Measurements from ENCODE around the gene ZNRF1. TPM values are rescaled to one million over a fixed set of nuclear protein-coding genes. Genes with fewer than 3 reads are reported as not detected.

Gene ZNRF1
- total and polyA plus RNA-seq, 10 donors, result 1.4 to 13.4 (median 6.4) TPM

DNA sequence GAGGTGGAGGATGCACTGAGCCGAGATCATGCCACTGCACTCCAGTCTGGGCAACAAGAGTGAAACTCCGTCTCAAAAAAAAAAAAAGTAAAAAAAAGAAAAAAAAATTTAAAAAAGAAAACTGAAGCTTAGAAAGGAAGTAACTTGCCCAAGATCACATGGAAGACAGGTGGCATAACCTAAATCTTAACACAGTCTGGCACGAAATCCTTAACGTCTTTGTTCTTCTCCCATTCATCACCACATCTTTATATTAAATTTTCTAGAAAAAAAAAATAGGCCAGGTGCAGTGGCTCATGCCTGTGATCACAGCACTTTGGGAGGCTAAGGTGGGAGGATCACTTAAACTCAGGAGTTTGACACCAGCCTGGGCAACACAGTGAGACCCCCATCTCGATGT, 23.2 kb upstream of the ZNRF1 start:
- no peaks in the 10 kb centered on the region for H3K27me3 ChIP-seq (replicated peaks in 1 of 7)
- 67 to 83% (median 75%) methylated on average over 5 of the region's 5 CpGs for WGBS, 5 donors
- no peak for DNase-seq
- H3K4me1 ChIP-seq, result no peaks in the 10 kb centered on the region
- peaks cover 0 to 42% (median 8%) of the 10 kb centered on the region in 6 donors for H3K36me3 ChIP-seq
- H3K9me3 ChIP-seq, result no peaks in the 10 kb centered on the region
- no peak overlapping the region for H3K4me3 ChIP-seq
- no peak overlapping the region for H3K27ac ChIP-seq
- intact Hi-C loops (cut with DNase I; ENCODE audit: low total_unique reads), result no loop called here
- TF ChIP-seq POLR2AphosphoS5 (IDR thresholded peaks at IDR 0.05) (no peak), POLR2A (IDR thresholded peaks at IDR 0.05) (no peak)
- TF ChIP-seq, protein P1, sequence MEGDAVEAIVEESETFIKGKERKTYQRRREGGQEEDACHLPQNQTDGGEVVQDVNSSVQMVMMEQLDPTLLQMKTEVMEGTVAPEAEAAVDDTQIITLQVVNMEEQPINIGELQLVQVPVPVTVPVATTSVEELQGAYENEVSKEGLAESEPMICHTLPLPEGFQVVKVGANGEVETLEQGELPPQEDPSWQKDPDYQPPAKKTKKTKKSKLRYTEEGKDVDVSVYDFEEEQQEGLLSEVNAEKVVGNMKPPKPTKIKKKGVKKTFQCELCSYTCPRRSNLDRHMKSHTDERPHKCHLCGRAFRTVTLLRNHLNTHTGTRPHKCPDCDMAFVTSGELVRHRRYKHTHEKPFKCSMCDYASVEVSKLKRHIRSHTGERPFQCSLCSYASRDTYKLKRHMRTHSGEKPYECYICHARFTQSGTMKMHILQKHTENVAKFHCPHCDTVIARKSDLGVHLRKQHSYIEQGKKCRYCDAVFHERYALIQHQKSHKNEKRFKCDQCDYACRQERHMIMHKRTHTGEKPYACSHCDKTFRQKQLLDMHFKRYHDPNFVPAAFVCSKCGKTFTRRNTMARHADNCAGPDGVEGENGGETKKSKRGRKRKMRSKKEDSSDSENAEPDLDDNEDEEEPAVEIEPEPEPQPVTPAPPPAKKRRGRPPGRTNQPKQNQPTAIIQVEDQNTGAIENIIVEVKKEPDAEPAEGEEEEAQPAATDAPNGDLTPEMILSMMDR (IDR thresholded peaks at IDR 0.05 in 8 of 11, conservative IDR thresholded peaks at IDR 0.05 in 3 of 11), result no peak

DNA sequence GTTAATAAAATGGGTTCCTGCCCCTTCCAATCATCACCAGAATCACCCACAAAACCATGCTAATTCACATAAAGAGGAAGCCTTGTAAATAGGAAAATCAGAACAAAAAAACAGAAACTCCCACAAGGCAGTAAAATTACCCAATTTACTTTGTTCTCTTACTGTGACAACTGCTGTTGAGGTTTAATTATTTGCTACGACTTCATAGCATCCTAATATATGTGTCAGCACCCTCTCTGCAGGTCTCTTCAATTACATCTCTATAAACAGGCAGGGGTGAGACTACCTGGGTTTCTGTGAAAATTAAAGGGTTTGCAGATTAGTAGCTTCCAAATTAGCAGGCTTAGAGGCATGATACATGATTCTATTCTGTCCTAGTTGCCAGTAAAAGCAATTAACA, 16.6 kb upstream of the ZNRF1 start:
- Histone ChIP-seq H3K4me3 (no peak overlapping the region), H3K9me3 (no peaks in the 10 kb centered on the region), H3K27me3 (replicated peaks in 1 of 7) (no peaks in the 10 kb centered on the region), H3K27ac (no peak overlapping the region), H3K36me3 (peaks cover 0 to 17% (median 7%) of the 10 kb centered on the region in 6 donors), H3K4me1 (peaks cover 3 to 35% (median 20%) of the 10 kb centered on the region in 6 donors)
- 60 to 88% (median 79%) methylated on average over 1 of the region's 1 CpG for WGBS, 5 donors
- no peak for TF ChIP-seq POLR2AphosphoS5 (IDR thresholded peaks at IDR 0.05)
- DNase-seq, result no peak
- intact Hi-C loops (cut with DNase I; ENCODE audit: low total_unique reads), result no loop called here

DNA sequence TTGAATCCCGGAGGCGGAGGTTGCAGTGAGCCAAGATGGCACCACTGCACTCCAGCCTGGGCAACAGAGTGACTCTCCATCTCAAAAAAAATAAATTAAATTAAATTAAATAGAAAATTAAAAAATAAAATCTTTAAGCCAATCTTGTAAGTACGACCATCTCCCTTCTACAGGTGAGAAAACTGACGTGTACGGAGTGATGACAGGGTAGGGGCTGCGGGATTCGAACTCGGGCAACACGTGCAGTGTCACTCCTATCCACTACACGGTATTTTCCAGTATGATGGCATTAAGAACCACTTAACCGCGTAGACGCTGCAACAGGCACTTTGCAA, 14.7 kb upstream of the ZNRF1 start:
- H3K4me1 ChIP-seq, result peaks cover 3 to 35% (median 20%) of the 10 kb centered on the region in 6 donors
- H3K27ac ChIP-seq, result peak overlapping the region in 5 of 8 donors; percentile 74 to 90 (median 82)
- H3K36me3 ChIP-seq, result no peaks in the 10 kb centered on the region
- no peaks in the 10 kb centered on the region for H3K9me3 ChIP-seq
- 28 to 37% (median 29%) methylated on average over 12 to 13 of the region's 13 CpGs for WGBS, 5 donors
- H3K4me3 ChIP-seq, result peak overlapping the region; percentile 79 to 99 (median 97)
- no peaks in the 10 kb centered on the region for H3K27me3 ChIP-seq (replicated peaks in 1 of 7)
- intact Hi-C loops (cut with DNase I; ENCODE audit: low total_unique reads), result no loop called here
- no peak for DNase-seq
- TF ChIP-seq, protein P1 (IDR thresholded peaks at IDR 0.05 in 8 of 11, conservative IDR thresholded peaks at IDR 0.05 in 3 of 11), result no peak
- TF ChIP-seq POLR2AphosphoS5 (IDR thresholded peaks at IDR 0.05), result no peak
- TF ChIP-seq POLR2A (IDR thresholded peaks at IDR 0.05), result no peak

DNA sequence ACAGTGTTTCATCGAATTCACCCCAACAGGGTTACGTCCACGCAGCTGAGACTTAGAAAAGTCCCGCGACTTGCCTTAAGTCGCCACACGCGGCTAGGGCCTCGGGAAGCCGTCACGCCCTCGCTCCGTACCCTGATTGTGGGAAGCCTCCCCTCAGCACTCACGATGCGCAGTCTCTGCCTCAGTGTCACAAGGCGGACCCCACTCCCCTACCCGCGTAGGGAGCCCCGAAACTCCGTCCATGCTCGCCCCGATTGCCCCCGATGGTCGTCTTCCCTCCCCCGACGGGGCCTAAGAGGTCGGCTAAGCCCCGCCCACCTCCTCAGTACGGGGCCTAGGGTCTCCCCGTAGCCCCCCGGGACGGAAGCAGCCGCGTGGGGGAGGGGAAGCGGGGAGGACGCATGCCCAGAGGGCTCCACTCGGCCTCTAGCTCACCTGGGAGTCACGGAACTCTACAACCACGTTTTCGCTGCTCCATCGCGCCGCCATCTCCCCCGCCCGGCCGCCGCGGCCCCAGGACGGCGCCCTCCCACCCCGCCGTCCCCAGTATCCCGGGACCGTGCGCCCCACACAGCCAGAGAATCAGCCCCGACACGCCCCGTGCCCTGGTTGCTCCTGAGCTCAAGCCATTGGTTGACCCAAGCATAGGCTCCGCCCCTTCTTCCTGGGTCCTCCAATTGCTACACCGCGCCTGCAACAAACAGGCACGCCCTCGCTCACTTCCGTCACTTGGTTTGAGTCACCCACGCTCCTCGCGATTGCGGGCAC, 14.1 kb upstream of the ZNRF1 start, which contains the start of gene WDR59:
Gene WDR59 (minus strand): TSS at position 595 of the 768 bp plus-strand sequence. CDS start 106 bp downstream, at position 489.
- Histone ChIP-seq H3K36me3 (no peaks in the 10 kb centered on the region), H3K27me3 (replicated peaks in 1 of 7) (no peaks in the 10 kb centered on the region), H3K9me3 (no peaks in the 10 kb centered on the region), H3K4me1 (peaks cover 3 to 35% (median 20%) of the 10 kb centered on the region in 6 donors), H3K27ac (peak within 1 kb of the TSS; percentile 48 to 90 (median 81)), H3K4me3 (peak within 1 kb of the TSS; percentile 79 to 99 (median 97))
- DNase-seq, result peak; percentile 99
- TF ChIP-seq POLR2AphosphoS5 (IDR thresholded peaks at IDR 0.05), result peak; percentile 78 to 90 (median 81)
- no peak for TF ChIP-seq POLR2A (IDR thresholded peaks at IDR 0.05)
- TF ChIP-seq, protein P1 (IDR thresholded peaks at IDR 0.05 in 8 of 11, conservative IDR thresholded peaks at IDR 0.05 in 3 of 11), result peak in 1 of 11 experiments; percentile 29
- 1 to 2% (median 1%) methylated on average over 43 to 68 of the region's 68 CpGs for WGBS, 5 donors
- intact Hi-C loops (cut with DNase I; ENCODE audit: low total_unique reads), result no loop called here
